Neural progenitor cell (in vitro differentiated cells): ENCODE data around the gene NDUFS6.

Experiments
- CTCF ChIP-seq: fragments of 200-600 bp; sonication (generic); IDR thresholded peaks from 2 replicates; pipeline ENCODE4 v1.5.1; 2017; ENCODE audit warnings: antibody characterized with exemption, mild to moderate bottlenecking
- EZH2 ChIP-seq: fragments of 200-600 bp; sonication (generic); IDR thresholded peaks from 2 replicates; pipeline ENCODE4 v1.6.1; 2017; ENCODE audit warnings: antibody characterized with exemption, mild to moderate bottlenecking, moderate library complexity
- EZH2phosphoT487 ChIP-seq: fragments of 200-600 bp; sonication (generic); IDR thresholded peaks from 2 replicates; pipeline ENCODE4 v1.6.1; 2017; ENCODE audit warnings: antibody characterized with exemption

GRCh38 chr5:1847056-1847455, 45.8 kb downstream of the NDUFS6 start:
- TF ChIP-seq CTCF (no peak), EZH2 (no peak), EZH2phosphoT487 (no peak)
